SU-DHL-6 (cell line): ENCODE measurements around the gene HMMR.

ENCODE experiments used
- H2AFZ ChIP-seq: fragments of 200-600 bp; sonication (generic); 2 replicates; pipeline ENCODE4 v1.6.1; 2014; ENCODE audit warnings: low read depth, mild to moderate bottlenecking, moderate library complexity, mixed read lengths, antibody characterized with exemption, low read length; ENCODE audit not compliant: severe bottlenecking
- H3F3A ChIP-seq: fragments of 200-600 bp; shearing (Covaris generic); 2 replicates; pipeline ENCODE4 v1.6.0; 2016; ENCODE audit warnings: antibody characterized with exemption, mild to moderate bottlenecking; ENCODE audit not compliant: insufficient read depth
- H3K27ac ChIP-seq: fragments of 200-600 bp; sonication (generic); 2 replicates; pipeline ENCODE4 v1.5.1; 2016; ENCODE audit warnings: low read depth, mild to moderate bottlenecking, low read length, moderate library complexity, mixed read lengths
- H3K27me3 ChIP-seq: fragments of 200-600 bp; sonication (generic), shearing (Covaris generic); 2 replicates; pipeline ENCODE4 v1.6.0; 2014; ENCODE audit warnings: mild to moderate bottlenecking, low read length
- H3K36me3 ChIP-seq: fragments of 200-600 bp; sonication (generic); 2 replicates; pipeline ENCODE4 v1.6.1; 2014; ENCODE audit warnings: mild to moderate bottlenecking, low read length, mixed read lengths
- H3K4me2 ChIP-seq: fragments of 300-600, 200-600 bp; shearing (Covaris generic), sonication (generic); 2 replicates; pipeline ENCODE4 v1.6.0; 2014; ENCODE audit warnings: low read length, low read depth, mild to moderate bottlenecking; ENCODE audit not compliant: poor library complexity, severe bottlenecking
- H3K4me3 ChIP-seq: fragments of 200-600 bp; sonication (generic); 2 replicates; pipeline ENCODE4 v1.5.1; 2014; ENCODE audit warnings: antibody characterized with exemption, low read length, mild to moderate bottlenecking, mixed read lengths; ENCODE audit not compliant: insufficient read depth, poor library complexity, severe bottlenecking
- H3K79me2 ChIP-seq: fragments of 200-600 bp; sonication (generic); 2 replicates; pipeline ENCODE4 v1.6.1; 2014; ENCODE audit warnings: mild to moderate bottlenecking, low read length, moderate library complexity; ENCODE audit not compliant: insufficient read depth
- H3K9ac ChIP-seq: fragments of 200-600 bp; sonication (generic); 2 replicates; pipeline ENCODE4 v1.7.0; 2014; ENCODE audit warnings: mild to moderate bottlenecking, low read length
- H3K9me2 ChIP-seq: fragments of 200-600 bp; sonication (generic); replicated peaks from 2 replicates; pipeline ENCODE4 v1.6.1; 2014; ENCODE audit warnings: low read length; ENCODE audit not compliant: insufficient read depth
- H3K9me3 ChIP-seq: fragments of 200-600 bp; sonication (generic); 2 replicates; pipeline ENCODE4 v1.6.1; 2014; ENCODE audit warnings: low read length, mixed read lengths; ENCODE audit not compliant: insufficient read depth
- H4K20me1 ChIP-seq: fragments of 200-600 bp; sonication (generic); 2 replicates; pipeline ENCODE4 v1.6.1; 2014; ENCODE audit warnings: low read depth, mild to moderate bottlenecking, antibody characterized with exemption, low read length, moderate library complexity, mixed read lengths
- EZH2phosphoT487 ChIP-seq: fragments of 200-600 bp; sonication (generic), shearing (Covaris generic); conservative IDR thresholded peaks from 2 replicates; pipeline ENCODE4 v1.6.1; 2018; ENCODE audit warnings: mild to moderate bottlenecking, antibody characterized with exemption, low read length, moderate library complexity, mixed read lengths
- TF ChIP-seq, protein P1 (sequence below): fragments of 200-600 bp; sonication (generic); IDR thresholded peaks from one replicate; pipeline ENCODE4 v1.5.1; 2017; ENCODE audit warnings: antibody characterized with exemption, mild to moderate bottlenecking, low read length, moderate library complexity; ENCODE audit not compliant: insufficient read depth, poor library complexity, severe bottlenecking

Gene HMMR

DNA sequence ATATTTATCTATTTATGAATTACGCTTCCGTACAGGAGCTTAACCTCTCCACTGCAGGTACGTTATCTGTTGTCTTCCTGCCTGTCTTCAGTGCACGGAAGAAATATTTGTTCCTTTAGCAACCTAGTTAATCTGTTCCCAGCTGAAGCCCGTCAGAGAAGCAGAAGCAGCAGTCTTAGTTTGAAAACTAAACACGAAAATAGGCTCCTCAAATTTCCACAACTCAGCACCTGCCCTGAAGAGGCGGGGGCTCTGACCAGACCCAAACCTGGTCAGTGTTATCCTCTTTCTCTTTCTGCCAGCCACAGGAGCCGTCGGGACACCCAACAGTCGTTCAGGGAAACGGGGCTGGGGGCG lies 992 bp upstream of the HMMR start:
- Histone ChIP-seq H3K27ac (peak overlapping the region; percentile 93), H3K4me2 (peak overlapping the region; percentile 97), H2AFZ (peak overlapping the region; percentile 73), H3K9ac (peak overlapping the region; percentile 94), H3K4me3 (peak overlapping the region; percentile 96), H3K36me3 (peaks cover 13% of the 10 kb centered on the region; the same call in 1 of the 2 replicates), H3K27me3 (no peaks in the 10 kb centered on the region), H4K20me1 (no peaks in the 10 kb centered on the region), H3F3A (peaks cover 34% of the 10 kb centered on the region), H3K9me2 (no peaks in the 10 kb centered on the region), H3K9me3 (no peaks in the 10 kb centered on the region), H3K79me2 (peaks cover 80% of the 10 kb centered on the region)
- TF ChIP-seq, protein P1, sequence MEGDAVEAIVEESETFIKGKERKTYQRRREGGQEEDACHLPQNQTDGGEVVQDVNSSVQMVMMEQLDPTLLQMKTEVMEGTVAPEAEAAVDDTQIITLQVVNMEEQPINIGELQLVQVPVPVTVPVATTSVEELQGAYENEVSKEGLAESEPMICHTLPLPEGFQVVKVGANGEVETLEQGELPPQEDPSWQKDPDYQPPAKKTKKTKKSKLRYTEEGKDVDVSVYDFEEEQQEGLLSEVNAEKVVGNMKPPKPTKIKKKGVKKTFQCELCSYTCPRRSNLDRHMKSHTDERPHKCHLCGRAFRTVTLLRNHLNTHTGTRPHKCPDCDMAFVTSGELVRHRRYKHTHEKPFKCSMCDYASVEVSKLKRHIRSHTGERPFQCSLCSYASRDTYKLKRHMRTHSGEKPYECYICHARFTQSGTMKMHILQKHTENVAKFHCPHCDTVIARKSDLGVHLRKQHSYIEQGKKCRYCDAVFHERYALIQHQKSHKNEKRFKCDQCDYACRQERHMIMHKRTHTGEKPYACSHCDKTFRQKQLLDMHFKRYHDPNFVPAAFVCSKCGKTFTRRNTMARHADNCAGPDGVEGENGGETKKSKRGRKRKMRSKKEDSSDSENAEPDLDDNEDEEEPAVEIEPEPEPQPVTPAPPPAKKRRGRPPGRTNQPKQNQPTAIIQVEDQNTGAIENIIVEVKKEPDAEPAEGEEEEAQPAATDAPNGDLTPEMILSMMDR, result no peak
- TF ChIP-seq EZH2phosphoT487, result no peak

DNA sequence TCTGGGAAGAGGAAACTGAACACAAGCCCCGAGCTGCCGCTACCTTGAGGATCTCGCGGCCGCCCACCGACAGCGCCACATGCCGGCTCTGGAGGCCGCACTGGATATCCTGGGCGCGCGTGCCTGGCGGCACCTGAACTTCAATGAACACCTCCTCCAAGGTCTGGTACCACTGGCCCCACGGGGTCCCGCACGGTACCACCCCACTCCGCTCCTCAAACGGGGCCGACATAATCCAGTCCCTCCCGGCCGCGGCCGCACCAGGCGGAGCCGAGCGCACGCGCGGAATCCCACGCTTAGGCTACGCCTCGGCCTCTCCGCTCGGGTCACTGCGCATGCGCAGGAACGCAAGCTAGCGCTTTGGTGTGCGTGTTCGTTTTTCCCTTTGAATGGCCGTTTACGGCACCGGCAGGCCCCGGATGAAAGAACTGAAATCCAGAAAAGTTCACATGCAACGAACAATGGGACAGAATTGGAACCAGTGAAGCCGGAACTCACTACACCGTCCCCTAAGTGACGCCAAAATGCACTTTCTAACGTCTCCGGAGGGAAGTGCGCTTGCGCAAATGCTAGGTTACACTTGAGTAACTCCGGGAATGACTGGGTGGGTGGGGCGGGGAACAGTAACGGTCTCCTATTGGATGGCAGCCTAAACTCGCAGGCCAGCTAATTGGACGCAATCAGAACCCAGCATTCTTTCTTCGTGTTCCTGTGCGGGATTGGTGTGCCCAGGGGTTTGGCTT lies 442 bp upstream of the HMMR start, which contains the start of gene NUDCD2:
NUDCD2 (minus strand) TSS at position 284 of the 743 bp plus-strand sequence; CDS start at position 232, 52 bp downstream.
- H3K9ac ChIP-seq, result peak within 1 kb of the TSS; percentile 94
- peaks cover 81% of the 10 kb centered on the region for H3K79me2 ChIP-seq
- H3F3A ChIP-seq, result peaks cover 34% of the 10 kb centered on the region
- H3K9me2 ChIP-seq, result no peaks in the 10 kb centered on the region
- TF ChIP-seq, protein P1, result no peak
- no peak for TF ChIP-seq EZH2phosphoT487
- peak within 1 kb of the TSS; percentile 97 for H3K4me2 ChIP-seq
- peak within 1 kb of the TSS; percentile 93 for H3K27ac ChIP-seq
- peaks cover 12% of the 10 kb centered on the region; the same call in 1 of the 2 replicates for H3K36me3 ChIP-seq
- no peaks in the 10 kb centered on the region for H4K20me1 ChIP-seq
- H3K4me3 ChIP-seq, result peak within 1 kb of the TSS; percentile 96
- H3K27me3 ChIP-seq, result no peaks in the 10 kb centered on the region
- H3K9me3 ChIP-seq, result no peaks in the 10 kb centered on the region
- H2AFZ ChIP-seq, result peak within 1 kb of the TSS; percentile 73

DNA sequence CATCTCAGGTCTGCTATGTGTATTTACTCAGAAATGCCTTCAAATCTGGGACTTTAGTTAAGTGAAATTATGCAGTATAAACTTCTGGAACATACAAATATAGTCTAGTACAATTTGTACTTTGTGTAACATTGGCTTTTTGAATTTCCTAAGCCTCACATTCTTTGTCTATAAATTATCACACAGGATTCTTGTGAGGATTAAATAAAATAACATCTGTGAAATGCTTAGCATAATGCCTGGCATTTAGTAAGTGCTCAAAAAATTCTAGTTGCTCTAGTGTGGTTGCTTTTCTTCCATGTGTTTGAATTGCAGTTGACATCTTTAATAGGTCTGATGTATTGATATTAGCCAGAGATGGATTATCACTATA lies 2.6 kb downstream of the HMMR start:
- H3K4me2 ChIP-seq, result peak overlapping the region; percentile 93
- H4K20me1 ChIP-seq, result no peaks in the 10 kb centered on the region
- H3K9me3 ChIP-seq, result no peaks in the 10 kb centered on the region
- H3K9me2 ChIP-seq, result no peaks in the 10 kb centered on the region
- H3F3A ChIP-seq, result peaks cover 28% of the 10 kb centered on the region
- no peak for TF ChIP-seq EZH2phosphoT487
- TF ChIP-seq, protein P1, result no peak
- peak overlapping the region; percentile 93 for H3K27ac ChIP-seq
- H3K36me3 ChIP-seq, result peaks cover 12% of the 10 kb centered on the region
- peaks cover 59% of the 10 kb centered on the region for H3K79me2 ChIP-seq
- peak overlapping the region; percentile 94 for H3K9ac ChIP-seq
- H2AFZ ChIP-seq, result no peak overlapping the region
- H3K27me3 ChIP-seq, result no peaks in the 10 kb centered on the region
- H3K4me3 ChIP-seq, result peak overlapping the region; percentile 51
